Activated T-cell treated with anti-CD3 and anti-CD28 coated beads for 48 hours (primary cell): Measurements from ENCODE around the gene TAX1BP3.
"Not testable (repeated sequence)": the region's sequence is repeated elsewhere in the genome, so short reads cannot be mapped to it uniquely, and the experiment has no call there.

Source experiments
- DNase-seq: peaks from one replicate; pipeline ENCODE4 v3.0.0-alpha.2; 2020; ENCODE audit warnings: low read depth

The TAX1BP3 gene

GRCh38 chr17:3668279-3669084 is at the start of gene TAX1BP3, which contains the start of gene EMC6:
Gene TAX1BP3, minus strand, starts transcription at chr17:3668578. Its CDS starts 52 bp downstream, at chr17:3668526.
Gene EMC6, plus strand, starts transcription at chr17:3668812. Its CDS starts 335 bp downstream, at chr17:3669147.
- DNase-seq: peak; percentile 100

GRCh38 chr17:3715296-3715695 is 46.9 kb upstream of the TAX1BP3 start:
- DNase-seq: no peak

DNA sequence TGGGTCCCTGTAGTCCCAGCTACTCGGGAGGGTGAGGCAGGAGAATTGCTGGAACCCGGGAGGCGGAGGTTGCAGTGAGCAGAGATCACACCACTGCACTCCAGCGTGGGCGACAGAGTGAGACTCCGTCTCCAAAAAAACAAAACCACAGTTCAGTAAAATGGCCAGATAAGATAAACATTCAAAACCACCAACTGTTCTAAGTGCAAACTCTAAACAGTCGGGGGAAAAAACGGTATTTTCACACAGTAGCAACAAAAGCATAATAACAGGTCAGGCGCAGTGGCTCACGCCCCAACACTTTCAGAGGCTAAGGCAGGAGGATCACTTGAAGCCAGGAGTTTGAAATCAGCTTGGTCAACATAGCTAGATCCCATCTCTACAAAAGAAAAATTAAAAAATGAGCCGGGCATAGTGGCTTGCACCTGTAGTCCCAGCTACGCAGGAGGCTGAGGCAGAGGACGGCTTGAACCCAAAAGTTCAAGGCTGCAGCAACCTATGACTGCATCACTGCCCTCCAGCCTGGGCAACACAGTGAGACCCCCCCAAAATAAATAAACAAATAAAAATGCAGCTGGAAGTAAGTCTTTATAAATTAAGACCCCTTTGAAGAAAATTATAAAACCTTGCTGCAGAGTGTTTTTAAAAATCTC is 44.6 kb upstream of the TAX1BP3 start:
- DNase-seq: peak; percentile 33

DNA sequence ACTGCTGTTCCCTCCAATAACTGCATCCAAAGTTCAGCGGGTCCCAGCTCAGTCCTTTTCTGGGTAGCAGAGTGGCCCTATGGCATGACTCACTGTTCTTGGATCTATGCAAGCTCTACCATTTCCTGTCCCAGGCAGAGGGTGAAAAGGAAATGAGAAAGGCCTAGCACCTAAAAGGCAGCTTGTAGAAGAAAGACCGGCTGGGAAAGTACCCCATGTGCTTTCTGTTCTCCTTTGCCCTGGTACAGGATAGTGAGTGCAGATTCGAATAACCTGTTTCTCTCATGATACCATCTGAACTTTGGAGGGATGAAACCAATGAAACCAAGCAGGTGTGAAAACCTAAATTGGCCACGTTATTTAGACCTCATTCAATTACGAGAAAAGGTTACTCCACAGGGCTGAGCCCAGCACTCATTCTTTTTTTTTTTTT is 42.6 kb upstream of the TAX1BP3 start:
- peak; percentile 53 for DNase-seq

DNA sequence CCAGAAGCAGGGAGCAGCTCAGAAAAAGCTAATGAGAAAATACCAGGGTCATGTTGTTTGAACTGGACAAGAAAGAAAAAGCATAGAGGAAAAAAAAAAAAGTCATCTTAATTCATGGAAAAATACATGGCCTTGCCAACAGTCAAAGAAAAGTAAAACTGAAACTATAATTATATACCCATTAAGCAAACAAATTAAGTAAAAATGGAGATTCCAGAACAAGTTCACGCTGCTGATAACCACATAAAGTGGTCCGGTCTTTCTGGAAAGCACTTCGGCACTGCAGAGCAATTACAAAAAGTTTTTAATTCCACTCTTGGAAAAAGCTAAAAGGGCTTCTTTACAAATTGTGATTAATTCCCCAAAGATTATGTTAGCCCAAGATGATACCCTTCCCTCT is 40.0 kb upstream of the TAX1BP3 start:
- no peak for DNase-seq

DNA sequence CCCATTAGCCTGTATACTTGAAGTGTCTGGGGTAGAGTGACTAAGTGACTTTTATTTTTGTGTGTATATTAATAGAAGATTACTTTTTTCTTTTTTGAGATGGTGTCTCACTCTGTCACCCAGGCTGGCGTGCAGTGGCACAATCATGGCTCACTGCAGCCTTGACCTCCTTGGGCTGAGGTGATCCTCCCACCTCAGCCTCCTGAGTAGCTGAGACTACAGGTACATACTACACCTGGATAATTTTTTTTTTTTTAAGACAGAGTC is 37.3 kb upstream of the TAX1BP3 start:
- not testable (repeated sequence) for DNase-seq

GRCh38 chr17:3704931-3705717 is 36.7 kb upstream of the TAX1BP3 start:
- DNase-seq: no peak

- DNase-seq: not testable (repeated sequence)
Observed at GRCh38 chr17:3702041-3702539, 33.7 kb upstream of the TAX1BP3 start.

GRCh38 chr17:3699951-3700350 is 31.6 kb upstream of the TAX1BP3 start:
- no peak for DNase-seq

GRCh38 chr17:3698139-3698538 is 29.8 kb upstream of the TAX1BP3 start:
- DNase-seq: no peak

DNA sequence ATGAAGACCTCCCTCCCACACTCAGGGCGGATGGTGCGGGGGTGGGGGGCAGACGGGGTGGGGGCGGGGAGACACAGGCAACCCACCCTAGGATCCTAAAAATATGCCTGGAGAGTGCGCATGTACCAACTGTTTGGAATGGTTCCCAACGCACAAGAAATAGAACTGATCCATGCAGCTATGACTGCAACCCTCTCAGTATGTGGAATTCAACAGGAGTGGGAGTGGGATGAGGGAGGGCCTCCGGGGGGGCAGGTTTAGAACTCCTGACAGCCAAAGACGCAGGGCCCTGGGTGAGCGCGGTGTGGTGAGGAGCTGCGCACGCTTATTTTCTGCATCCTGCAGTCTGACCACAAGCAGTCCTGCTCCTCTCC is 28.7 kb upstream of the TAX1BP3 start:
- no peak for DNase-seq

- DNase-seq: peak; percentile 36
Observed at GRCh38 chr17:3695723-3696411, 27.5 kb upstream of the TAX1BP3 start, which contains the start of gene P2RX5. Gene P2RX5, minus strand, starts transcription at chr17:3696155. Its CDS starts 150 bp downstream, at chr17:3696005.

GRCh38 chr17:3695129-3695722 is 26.8 kb upstream of the TAX1BP3 start:
- DNase-seq: no peak

DNA sequence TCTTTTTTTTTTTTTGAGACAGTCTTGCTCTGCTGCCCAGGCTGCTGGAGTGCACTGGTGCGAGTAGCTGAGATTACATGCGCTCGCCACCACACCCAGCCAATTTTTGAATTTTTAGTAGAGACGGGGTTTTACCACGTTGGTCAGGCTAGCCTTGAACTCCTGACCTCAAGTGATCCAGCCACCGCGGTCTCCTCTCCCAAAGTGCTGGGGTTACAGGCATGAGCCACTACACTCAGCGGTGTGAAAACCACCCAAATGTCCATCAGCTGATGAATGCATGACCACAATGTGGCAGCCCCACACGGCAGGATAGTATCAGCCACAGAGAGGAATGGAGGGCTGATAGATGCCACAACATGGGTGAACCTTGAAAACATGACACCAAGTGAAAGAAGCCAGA is 25.5 kb upstream of the TAX1BP3 start:
- DNase-seq: peak; percentile 49

- DNase-seq: no peak
Observed at GRCh38 chr17:3693141-3693540, 24.8 kb upstream of the TAX1BP3 start.

- DNase-seq: no peak
Observed at GRCh38 chr17:3692346-3692745, 24.0 kb upstream of the TAX1BP3 start.

DNA sequence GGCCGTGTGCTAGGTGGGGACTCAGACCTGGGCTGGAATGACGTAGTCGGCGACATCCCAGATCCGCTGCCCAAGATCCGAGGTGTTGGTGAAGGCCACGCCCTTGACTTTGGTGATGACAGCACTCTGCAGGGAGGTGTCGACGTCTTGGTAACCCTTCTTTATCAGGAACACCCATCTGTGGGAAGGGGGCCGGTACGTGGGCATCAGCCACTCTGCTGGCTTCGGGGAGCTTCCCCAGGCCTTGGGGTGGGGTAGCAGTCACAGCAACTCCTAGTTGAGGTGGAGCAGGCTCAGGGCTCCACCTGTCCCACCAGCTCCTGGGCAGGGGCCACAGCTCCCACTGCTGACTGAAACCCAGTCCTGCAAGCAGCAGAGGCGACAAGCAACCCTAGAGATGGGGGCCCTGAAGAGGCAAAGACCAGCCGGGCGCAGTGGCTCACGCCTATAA is 23.3 kb upstream of the TAX1BP3 start:
- no peak for DNase-seq

DNA sequence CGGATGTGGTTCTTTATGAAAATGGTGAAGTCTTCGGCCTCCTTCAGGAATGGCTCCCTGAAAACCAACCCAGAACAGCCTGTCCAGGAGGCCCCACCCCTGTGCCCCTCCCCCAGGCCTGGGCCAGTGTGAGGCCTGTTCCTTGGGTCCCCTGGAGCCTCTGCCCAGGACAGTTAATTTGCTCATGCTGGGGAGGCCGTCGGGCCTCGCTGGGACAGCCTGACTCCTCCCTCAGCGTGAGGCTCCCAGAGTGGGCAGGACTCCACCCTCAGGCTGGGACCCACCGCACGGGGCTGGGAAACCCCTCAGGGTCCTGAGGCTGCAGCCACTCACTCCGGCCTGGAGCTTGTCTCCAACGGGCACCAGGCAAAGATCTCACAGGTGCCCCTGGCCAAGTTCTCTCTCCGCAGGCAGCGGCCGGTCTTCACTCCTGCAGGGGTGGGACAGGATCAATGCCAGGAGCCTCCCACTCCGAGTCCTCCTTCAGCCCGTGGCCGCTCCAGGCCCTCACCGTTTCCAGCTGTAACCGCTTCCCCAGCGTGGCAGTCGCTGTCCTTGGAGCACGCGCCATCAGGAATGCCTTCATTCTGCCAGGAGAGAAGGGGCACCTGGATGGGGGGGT is 21.8 kb upstream of the TAX1BP3 start:
- no peak for DNase-seq

DNA sequence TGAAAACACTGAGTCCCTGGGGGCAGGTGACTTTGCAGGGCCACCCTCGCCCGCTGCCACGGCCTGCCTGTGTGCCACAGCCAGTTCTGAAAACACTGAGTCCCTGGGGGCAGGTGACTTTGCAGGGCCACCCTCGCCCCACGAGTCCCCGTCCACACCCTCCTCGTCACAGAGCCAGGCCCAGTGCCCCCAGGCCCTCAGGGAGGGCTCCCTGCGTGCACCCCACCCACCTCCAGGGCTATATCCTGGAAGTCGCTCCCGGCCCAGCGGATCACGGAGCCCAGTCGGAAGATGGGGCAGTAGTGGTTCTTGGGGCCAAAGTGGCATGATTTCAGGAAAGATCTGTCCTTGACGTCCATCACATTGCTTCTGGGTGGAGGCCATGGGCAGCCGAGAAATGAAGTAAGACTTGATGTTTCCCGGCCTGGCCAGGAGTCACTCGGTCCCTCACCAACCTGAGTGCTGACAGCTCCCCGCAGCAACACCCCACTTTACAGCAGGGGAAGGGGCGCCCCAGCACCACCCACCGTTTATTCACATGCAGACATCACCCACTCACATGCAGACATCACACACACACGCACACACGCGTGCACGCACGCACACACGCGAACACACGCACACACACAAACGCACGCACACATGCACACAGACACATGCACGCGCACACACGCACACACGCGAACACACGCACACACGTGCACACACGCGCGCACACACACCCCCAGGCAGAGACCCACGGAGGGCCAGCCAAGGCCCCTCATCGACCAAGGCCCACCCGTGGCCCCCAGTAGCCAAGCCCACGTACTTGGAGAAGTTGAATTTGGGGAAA is 21.1 kb upstream of the TAX1BP3 start:
- DNase-seq: no peak

DNA sequence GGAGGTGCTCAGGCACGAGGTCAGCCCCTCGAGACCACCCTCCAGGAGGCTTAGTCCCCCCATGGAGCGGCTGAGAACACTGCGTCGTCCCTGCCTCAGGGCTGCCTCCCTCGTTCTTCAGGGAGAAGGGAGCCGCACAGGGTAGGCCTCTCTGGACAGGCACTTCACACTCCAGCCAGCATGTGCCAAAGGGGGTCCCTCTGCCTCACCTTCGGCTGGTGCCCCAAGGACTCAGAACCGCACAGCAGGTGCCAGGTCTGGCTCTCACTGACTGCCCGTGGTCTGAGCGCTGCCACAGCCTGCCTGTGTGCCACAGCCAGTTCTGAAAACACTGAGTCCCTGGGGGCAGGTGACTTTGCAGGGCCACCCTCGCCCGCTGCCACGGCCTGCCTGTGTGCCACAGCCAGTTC is 20.5 kb upstream of the TAX1BP3 start:
- no peak for DNase-seq
